Anterior cingulate cortex (tissue), 58 donors: ENCODE results near the gene SCRT2.

Source experiments
- DNase-seq, 58 donors: peaks; one replicate each; lab custom pipeline; 2025; lab: John Stamatoyannopoulos, UW

Gene SCRT2

DNA sequence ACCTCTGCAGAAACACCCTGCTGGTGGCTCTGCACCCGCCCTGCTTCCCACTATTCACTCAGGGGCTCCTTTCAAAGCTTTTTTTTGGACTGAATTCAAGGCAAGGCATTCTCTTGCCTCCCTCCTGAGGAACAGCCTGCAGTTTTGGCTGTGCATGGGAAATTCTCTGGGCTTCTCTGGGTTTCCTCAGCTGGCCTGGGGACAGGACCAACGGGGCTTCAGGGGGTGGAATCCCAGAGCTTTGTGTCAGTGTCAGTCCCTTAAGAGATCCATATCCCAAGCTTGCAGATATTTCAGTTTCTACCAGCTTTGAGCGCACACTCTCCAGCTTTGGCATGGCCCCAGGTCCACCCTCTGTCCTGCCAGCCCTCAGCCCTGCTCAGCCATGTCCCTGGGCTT lies 2.0 kb downstream of the SCRT2 start:
- no peak for DNase-seq

- no peak for DNase-seq
Observed at GRCh38 chr20:672963-673602, 2.5 kb downstream of the SCRT2 start.

- no peak for DNase-seq
Observed at GRCh38 chr20:671252-672030, 4.2 kb downstream of the SCRT2 start.

DNA sequence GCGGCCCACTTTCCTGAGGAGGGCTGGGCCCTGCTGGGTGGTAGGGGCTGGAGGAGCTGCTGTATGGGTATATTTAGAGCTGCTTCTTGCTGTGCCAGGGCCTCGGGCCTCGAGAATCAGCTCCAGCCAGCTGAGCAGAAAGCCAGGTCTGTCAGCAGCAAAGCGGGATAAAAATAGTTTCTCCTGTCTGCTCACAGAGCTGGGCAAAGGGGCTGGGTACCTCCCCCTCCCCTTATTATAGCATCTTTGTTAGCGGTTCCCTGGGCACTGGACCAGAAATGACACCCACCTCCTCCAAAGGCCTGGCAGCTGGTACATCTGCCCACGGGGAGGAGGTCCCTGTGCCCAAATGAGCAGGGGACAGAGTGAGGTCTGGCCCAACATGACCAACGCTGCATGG lies 6.0 kb downstream of the SCRT2 start:
- DNase-seq, result peak in 16 of 58 donors; percentile 8 to 62 (median 20)

GRCh38 chr20:668638-669037 lies 7.0 kb downstream of the SCRT2 start:
- DNase-seq, result no peak

- no peak for DNase-seq
Observed at GRCh38 chr20:668050-668449, 7.6 kb downstream of the SCRT2 start.

DNA sequence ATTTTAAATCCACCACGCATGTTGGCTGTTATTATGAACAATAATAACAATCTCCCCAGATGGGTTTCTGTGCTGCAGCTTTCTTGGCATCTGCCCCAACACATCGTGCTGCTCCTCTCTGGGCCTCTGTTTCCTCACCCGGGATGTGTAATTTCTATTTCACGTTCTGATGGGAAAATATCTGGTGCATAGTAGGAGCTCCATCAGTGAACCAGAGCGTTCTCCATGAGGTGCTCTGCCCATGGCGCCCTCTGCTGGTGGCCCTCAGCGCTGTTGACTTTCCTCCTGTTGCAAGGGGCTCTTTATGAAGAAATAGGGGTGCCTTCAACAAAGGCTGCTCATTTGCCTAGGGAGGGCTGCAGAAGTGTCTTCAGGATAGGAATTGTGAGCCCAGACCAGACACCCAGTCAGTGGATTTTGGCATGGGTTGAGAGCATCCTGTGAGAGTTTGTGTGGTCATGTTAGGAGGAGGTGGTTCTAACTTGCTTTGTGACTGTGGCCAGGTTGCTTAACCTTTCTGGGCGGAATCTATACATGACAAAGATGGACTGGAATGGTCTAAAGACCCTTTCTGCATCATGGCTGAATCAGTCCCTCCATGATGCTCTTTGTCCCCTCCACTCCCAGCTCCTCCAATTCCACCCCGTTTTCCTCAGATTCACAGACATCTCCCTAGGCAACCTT lies 8.1 kb downstream of the SCRT2 start:
- DNase-seq, result peak in 14 of 58 donors; percentile 4 to 63 (median 23)

GRCh38 chr20:666877-667276 lies 8.7 kb downstream of the SCRT2 start:
- no peak for DNase-seq

- no peak for DNase-seq
Observed at GRCh38 chr20:665276-665675, 10.3 kb downstream of the SCRT2 start.

- no peak for DNase-seq
Observed at GRCh38 chr20:664576-664975, 11.0 kb downstream of the SCRT2 start.

GRCh38 chr20:664151-664550 lies 11.5 kb downstream of the SCRT2 start:
- DNase-seq, result no peak

GRCh38 chr20:663315-664090 lies 12.1 kb downstream of the SCRT2 start:
- no peak for DNase-seq

DNA sequence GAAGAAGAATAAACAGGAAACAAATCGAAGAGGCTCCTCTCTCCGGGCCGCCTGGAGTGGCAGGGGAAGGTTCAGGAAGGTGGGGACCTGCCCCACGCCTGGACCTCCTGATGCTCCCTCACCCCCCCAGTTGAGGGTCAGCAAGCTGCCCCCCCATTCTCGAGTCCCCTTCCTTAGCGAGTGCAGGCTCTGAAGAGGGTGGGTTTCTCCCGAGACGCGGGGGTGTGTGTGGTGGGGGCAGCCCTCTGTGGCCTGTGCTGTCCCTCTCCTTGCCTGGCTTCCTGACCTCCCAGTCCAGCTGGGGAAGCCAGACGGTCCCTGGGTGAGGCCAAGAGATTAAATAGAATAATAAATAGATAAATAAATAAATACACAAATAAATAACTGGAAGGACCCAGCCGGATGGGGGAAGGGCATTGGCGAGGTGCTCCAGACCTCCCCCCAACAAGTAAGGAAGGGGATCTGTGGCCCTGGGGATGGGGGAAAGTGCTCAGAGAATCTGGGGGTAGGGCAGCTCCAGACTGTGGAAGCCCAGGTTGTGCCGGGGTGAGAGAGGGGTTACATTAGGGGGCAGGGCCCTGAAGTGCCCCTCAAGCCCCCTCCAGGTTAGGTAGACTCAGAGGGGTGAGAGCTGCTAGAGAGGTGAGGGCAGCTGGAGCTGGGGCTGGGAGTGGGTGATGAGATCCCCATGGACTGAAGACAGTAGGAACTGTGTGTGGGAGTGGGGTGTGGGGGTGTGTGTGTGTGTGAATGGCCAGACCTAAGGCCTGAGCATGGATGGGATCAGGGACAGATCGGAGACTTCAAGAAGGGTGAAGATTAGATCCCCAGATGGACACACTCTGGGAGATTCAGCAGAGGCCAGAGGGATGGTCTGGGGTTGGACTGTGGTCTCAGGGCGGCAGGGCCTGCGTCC lies 13.1 kb downstream of the SCRT2 start:
- DNase-seq, result no peak

DNA sequence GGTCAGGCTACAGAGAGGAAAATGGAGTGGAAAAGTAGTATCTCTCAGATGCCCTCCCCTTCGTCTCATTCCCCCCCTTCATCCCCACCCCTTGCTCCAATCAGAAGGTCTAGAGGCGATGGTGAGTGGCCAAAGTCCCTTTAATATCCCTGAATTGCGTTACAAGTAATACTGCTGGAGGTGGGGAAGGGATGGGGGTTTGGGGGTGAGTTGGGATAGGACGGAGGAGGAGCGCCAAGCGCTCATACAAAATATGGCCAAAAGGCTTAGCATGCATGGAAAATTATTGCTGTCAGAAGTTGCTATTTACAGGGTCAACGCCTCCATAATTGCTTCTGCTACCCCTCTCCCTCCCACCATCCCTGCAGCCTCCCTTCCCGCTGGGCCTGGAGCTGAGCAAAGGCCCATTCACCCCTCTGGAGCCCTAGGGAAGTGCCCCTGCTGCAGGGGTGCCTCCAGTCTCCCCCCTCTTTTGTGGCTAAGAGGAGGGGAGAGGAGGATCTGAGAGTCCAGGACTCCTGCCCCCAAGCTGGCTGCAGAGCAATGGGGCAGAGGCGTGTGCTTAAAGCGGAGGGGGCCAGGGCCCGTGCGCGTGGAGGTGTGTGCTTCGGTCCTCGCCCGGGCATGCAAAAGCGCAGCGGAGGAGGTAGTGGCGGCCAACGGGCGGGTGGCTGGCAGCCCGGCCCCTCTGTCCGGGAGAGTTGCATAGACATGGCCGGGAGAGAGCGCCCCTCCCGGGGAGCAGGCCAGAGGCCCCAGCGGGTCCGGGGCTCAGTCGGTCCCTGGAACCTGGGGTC lies 13.9 kb downstream of the SCRT2 start:
- DNase-seq, result no peak

DNA sequence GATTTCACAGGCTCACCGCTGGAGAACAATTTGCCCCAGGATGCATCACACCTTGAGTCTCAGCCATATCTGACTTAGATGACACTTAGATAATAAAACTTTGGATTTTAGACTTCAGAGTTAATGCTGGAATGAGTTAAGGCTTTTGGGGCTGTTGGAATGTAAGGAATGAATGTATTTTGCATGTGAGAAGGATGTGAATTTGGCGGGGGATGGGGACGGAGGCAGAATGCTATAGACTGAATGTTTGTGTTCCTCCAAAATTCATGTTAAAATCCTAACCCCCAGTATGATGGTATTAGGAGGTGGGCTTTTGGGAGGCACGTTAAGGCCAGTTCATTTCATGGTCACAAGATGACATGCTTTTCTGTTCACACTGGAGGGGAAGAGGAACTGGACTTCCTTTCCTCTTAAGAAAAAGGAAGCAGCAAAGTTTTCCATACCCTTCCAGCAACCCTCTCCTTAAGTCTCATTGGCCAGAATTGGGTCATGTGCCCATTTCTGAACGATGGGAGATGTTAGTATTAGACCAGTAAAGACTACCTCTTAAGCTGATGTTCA lies 16.8 kb downstream of the SCRT2 start:
- no peak for DNase-seq

GRCh38 chr20:658202-658601 lies 17.4 kb downstream of the SCRT2 start:
- no peak for DNase-seq

DNA sequence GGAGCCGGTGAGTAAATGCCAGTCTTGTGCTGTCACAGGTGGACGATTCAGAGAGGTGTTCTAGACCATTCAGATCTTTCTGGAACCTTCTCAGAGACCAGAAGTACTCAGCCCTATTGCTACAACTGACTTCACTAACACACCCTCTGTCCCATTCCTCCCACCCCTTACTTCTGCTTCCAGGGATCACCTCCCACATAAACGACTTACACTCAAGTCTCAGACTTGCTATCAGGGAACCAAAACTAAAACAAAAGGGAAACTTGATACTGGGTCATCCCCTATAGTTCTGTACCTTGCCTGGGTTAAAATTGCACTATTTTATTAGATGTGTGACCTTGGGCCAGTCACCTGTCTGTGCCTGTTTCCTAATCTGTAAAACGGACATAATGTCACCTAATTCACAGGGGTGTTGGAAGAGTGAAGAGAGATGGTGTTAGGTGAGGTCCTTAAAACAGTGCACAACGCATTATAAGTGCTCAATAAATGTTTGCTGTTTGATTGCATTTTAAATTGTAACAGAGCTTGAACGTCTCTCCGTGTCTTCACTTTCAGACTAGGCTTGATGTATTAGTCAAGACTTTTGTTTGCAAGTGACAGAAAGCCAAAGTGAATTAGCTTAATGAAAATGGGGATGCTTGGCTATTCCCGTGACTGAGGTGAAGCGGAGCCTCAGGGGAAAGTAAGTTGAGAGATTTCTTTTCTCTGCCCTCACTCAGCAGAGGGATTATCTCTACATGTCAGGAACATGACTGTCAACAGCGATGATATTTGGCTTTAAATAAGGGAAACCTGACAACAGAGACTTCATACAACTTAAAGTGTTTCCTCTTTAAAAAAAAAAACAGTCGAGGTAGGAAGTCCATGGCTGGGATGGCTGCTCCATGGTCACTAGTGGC lies 19.6 kb downstream of the SCRT2 start:
- no peak for DNase-seq

DNA sequence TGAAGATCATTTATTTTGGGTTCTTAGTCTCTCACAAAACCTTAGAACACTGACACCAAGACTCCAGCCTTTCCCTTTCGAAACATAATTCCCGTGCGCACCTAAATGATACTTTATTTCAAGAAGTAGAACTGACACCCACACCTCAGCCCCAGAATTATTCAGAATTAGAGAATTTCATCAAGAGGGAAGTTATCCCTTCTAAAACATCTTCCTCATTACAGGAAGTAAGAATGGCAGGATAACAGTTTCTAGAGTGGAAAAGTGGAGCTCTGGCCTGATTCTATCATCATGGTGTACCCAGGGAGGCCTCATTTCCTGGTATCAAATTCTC lies 21.2 kb downstream of the SCRT2 start:
- no peak for DNase-seq
